Keratinocyte (primary cell): ENCODE data around the gene ELAVL2. TPM values are rescaled to one million over a fixed set of nuclear protein-coding genes. Genes with fewer than 3 reads are reported as not detected.

Experiments
- DNase-seq: peaks from one replicate; pipeline ENCODE4 v3.0.0-alpha.2; 2011; ENCODE audit warnings: low read depth, missing footprints, low spot score
- FAIRE-seq: peaks from 2 replicates; lab custom pipeline; 2011; peaks lifted over from hg19 to GRCh38; lab: Jason Lieb, UNC
- H2AFZ ChIP-seq: 2 replicates; pipeline ENCODE4 v1.6.0; 2012; ENCODE audit warnings: low read length, control low read depth, inconsistent platforms; ENCODE audit not compliant: control insufficient read depth
- H3K27ac ChIP-seq: 2 replicates; pipeline ENCODE4 v1.5.1; 2011; ENCODE audit warnings: low read length; ENCODE audit not compliant: control insufficient read depth, insufficient read depth
- H3K27me3 ChIP-seq: 3 replicates; pipeline ENCODE4 v1.6.0; 2011; ENCODE audit warnings: low read length; ENCODE audit not compliant: control insufficient read depth, insufficient read depth; ENCODE audit errors: extremely low read depth
- H3K36me3 ChIP-seq, 2 experiments: 2 replicates in 1 of 2; 3 replicates in 1 of 2; pipeline ENCODE4 v1.5.1; 2011; ENCODE audit warnings: low read length in 2 of 2, mild to moderate bottlenecking in 1 of 2; ENCODE audit not compliant: control insufficient read depth in 2 of 2, insufficient read depth in 2 of 2; ENCODE audit errors: extremely low read depth in 1 of 2
- H3K4me1 ChIP-seq: 3 replicates; pipeline ENCODE4 v1.5.1; 2011; ENCODE audit warnings: low read length; ENCODE audit not compliant: control insufficient read depth, insufficient read depth; ENCODE audit errors: extremely low read depth
- H3K4me2 ChIP-seq: 3 replicates; pipeline ENCODE4 v1.6.0; 2011; ENCODE audit warnings: low read depth, low read length; ENCODE audit not compliant: control insufficient read depth, insufficient read depth; ENCODE audit errors: extremely low read depth
- H3K4me3 ChIP-seq, 3 experiments: fragments of 200-600 bp in 1 of 3; sonication (generic) in 1 of 3; 2 replicates in 2 of 3; 3 replicates in 1 of 3; pipeline ENCODE4 v1.5.1; 2011 to 2016; ENCODE audit warnings: low read length in 3 of 3, mild to moderate bottlenecking in 3 of 3, control low read depth in 2 of 3, inconsistent platforms in 1 of 3, low read depth in 1 of 3, mixed read lengths in 1 of 3, mixed run types in 1 of 3, moderate library complexity in 1 of 3; ENCODE audit not compliant: control insufficient read depth in 2 of 3, insufficient read depth in 2 of 3; ENCODE audit errors: extremely low read depth in 1 of 3
- H3K79me2 ChIP-seq: 2 replicates; pipeline ENCODE4 v1.6.0; 2012; ENCODE audit warnings: low read length; ENCODE audit not compliant: control insufficient read depth, insufficient read depth
- H3K9ac ChIP-seq: 3 replicates; pipeline ENCODE4 v1.6.0; 2011; ENCODE audit warnings: low read length; ENCODE audit not compliant: control insufficient read depth, insufficient read depth; ENCODE audit errors: extremely low read depth
- H3K9me1 ChIP-seq: 3 replicates; pipeline ENCODE4 v1.6.0; 2011; ENCODE audit warnings: low read length; ENCODE audit not compliant: control insufficient read depth, insufficient read depth; ENCODE audit errors: extremely low read depth
- H3K9me3 ChIP-seq: 2 replicates; pipeline ENCODE4 v1.5.1; 2012; ENCODE audit warnings: low read depth, low read length; ENCODE audit not compliant: control insufficient read depth
- H4K20me1 ChIP-seq: 3 replicates; pipeline ENCODE4 v1.6.0; 2011; ENCODE audit warnings: low read length; ENCODE audit not compliant: control insufficient read depth, insufficient read depth; ENCODE audit errors: extremely low read depth
- EZH2 ChIP-seq: IDR thresholded peaks from one replicate; pipeline ENCODE4 v1.6.1; 2012; ENCODE audit warnings: inconsistent platforms, mild to moderate bottlenecking, low read length, moderate library complexity
- dilution Hi-C: fragments of 300-500 bp; cut with MboI; formaldehyde crosslinking; loops from one replicate; pipeline ENCODE4 v1.7.0; 2020; ENCODE audit warnings: low sequenced_read_pairs; ENCODE audit not compliant: extremely low pct_ligation_motif_present
- polyA plus RNA-seq, 5 experiments: library from polyadenylated mRNA; depleted of rRNA in 3 of 5; stranded (reverse) in 3 of 5; stranded (forward) in 1 of 5; unstranded in 1 of 5; fragments of >200 nt; gene quantifications; 1 replicate in 1 of 5; 2 replicates in 3 of 5; 3 replicates in 1 of 5; pipeline versions ENCODE4 v1.2.1 to v1.2.3, GENCODE V29; 2011 to 2012; ENCODE audit warnings: missing spikeins in 2 of 5, low read depth in 1 of 5, low replicate concordance in 1 of 5
- TF ChIP-seq, protein P1 (sequence below), 3 experiments: IDR thresholded peaks in 1 of 3; conservative IDR thresholded peaks in 1 of 3; optimal IDR thresholded peaks in 1 of 3; 2 replicates in 2 of 3; 3 replicates in 1 of 3; pipeline versions ENCODE3 to v1.5.1; 2011; ENCODE audit warnings: low read length in 3 of 3, mild to moderate bottlenecking in 3 of 3, moderate library complexity in 2 of 3, control low read depth in 1 of 3, inconsistent platforms in 1 of 3; ENCODE audit not compliant: insufficient read depth in 2 of 3; ENCODE audit errors: extremely low read depth in 1 of 3

Gene ELAVL2
- polyA plus RNA-seq, 1 donor (not counting 4 experiments of a cell fraction or from before 2014, with no cell fraction given) = 4.3 TPM

DNA sequence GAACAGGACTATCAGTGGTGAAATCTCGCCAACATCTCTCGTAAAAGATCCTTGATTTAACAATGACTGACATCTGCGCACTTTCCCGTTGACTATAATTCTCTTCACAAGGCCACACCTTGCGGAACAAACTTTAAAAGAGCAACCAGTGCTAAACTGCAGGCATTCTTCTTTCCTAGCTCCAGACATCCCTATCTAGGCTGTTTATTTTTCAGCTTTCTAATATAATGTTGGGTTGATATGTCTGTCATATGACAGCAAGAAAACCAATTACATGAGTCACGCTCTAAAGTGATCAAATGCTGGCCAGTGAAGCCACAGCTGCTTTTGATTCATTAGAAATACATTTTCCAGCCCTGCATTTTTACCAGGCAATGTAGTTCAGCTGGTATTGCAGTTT lies 162.5 kb downstream of the ELAVL2 start:
- Histone ChIP-seq H3K4me2 (peak overlapping the region; percentile 47), H3K27me3 (no peaks in the 10 kb centered on the region), H3K27ac (peak overlapping the region; percentile 33), H3K9ac (no peak overlapping the region), H3K4me3 (peak overlapping the region in 1 of 3 experiments; percentile 27), H3K79me2 (no peaks in the 10 kb centered on the region), H2AFZ (peak overlapping the region; percentile 52), H4K20me1 (no peaks in the 10 kb centered on the region), H3K9me1 (no peaks in the 10 kb centered on the region), H3K9me3 (no peaks in the 10 kb centered on the region), H3K4me1 (peaks cover 15% of the 10 kb centered on the region), H3K36me3 (peaks cover 0 to 5% of the 10 kb centered on the region in 2 experiments)
- dilution Hi-C loops = no loop called here
- FAIRE-seq = peak; percentile 34
- no peak for DNase-seq
- TF ChIP-seq, protein P1, sequence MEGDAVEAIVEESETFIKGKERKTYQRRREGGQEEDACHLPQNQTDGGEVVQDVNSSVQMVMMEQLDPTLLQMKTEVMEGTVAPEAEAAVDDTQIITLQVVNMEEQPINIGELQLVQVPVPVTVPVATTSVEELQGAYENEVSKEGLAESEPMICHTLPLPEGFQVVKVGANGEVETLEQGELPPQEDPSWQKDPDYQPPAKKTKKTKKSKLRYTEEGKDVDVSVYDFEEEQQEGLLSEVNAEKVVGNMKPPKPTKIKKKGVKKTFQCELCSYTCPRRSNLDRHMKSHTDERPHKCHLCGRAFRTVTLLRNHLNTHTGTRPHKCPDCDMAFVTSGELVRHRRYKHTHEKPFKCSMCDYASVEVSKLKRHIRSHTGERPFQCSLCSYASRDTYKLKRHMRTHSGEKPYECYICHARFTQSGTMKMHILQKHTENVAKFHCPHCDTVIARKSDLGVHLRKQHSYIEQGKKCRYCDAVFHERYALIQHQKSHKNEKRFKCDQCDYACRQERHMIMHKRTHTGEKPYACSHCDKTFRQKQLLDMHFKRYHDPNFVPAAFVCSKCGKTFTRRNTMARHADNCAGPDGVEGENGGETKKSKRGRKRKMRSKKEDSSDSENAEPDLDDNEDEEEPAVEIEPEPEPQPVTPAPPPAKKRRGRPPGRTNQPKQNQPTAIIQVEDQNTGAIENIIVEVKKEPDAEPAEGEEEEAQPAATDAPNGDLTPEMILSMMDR (optimal IDR thresholded peaks at IDR 0.05 in 1 of 3, IDR thresholded peaks at IDR 0.05 in 1 of 3, conservative IDR thresholded peaks at IDR 0.05 in 1 of 3; ENCODE audit: extremely low read depth in 1 of 3, insufficient read depth in 2 of 3, low read length in 3 of 3) = no peak
- TF ChIP-seq EZH2 = no peak

DNA sequence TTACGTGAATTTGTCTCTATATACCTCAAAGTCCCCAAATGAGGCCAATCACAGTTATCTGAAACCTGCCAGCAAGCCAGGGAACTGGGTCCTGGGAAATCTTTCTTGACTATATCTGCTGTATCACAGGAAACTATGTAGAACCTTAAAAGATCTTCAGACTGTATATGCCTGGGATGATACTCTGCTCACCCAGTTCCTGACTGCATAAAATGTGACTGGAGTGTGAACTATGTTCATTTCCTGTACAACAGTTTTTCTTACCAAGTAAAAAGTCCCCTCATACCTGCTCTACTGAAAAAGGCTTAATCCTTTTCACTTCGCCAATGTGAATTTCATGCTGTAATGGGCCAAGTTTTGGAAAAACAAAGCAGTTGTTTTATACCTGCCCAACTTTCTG lies 162.9 kb downstream of the ELAVL2 start:
- peaks cover 0 to 5% of the 10 kb centered on the region in 2 experiments for H3K36me3 ChIP-seq
- dilution Hi-C loops = no loop called here
- H3K27ac ChIP-seq = peak overlapping the region; percentile 33
- FAIRE-seq = peak; percentile 83
- peak overlapping the region; percentile 52 for H2AFZ ChIP-seq
- H3K9ac ChIP-seq = no peak overlapping the region
- DNase-seq = no peak
- peak overlapping the region; percentile 47 for H3K4me2 ChIP-seq
- no peaks in the 10 kb centered on the region for H4K20me1 ChIP-seq
- H3K9me1 ChIP-seq = no peaks in the 10 kb centered on the region
- H3K79me2 ChIP-seq = no peaks in the 10 kb centered on the region
- H3K27me3 ChIP-seq = no peaks in the 10 kb centered on the region
- H3K9me3 ChIP-seq = no peaks in the 10 kb centered on the region
- peaks cover 15% of the 10 kb centered on the region for H3K4me1 ChIP-seq
- TF ChIP-seq, protein P1 (optimal IDR thresholded peaks at IDR 0.05 in 1 of 3, IDR thresholded peaks at IDR 0.05 in 1 of 3, conservative IDR thresholded peaks at IDR 0.05 in 1 of 3; ENCODE audit: extremely low read depth in 1 of 3, insufficient read depth in 2 of 3, low read length in 3 of 3) = no peak
- TF ChIP-seq EZH2 = no peak
- peak overlapping the region in 1 of 3 experiments; percentile 27 for H3K4me3 ChIP-seq
